PC-3 (cell line): Measurements from ENCODE around the gene CD22. TPM values are rescaled to one million over a fixed set of nuclear protein-coding genes. Genes with fewer than 3 reads are reported as not detected.

Experiments
- ATAC-seq: fragments of 200-7000 bp; cut with Tn5 transposase; 2 replicates; pipeline ENCODE4 v1.9.1; 2020; ENCODE audit warnings: mild to moderate bottlenecking, moderate library complexity
- BruUV-seq: library from RNA; stranded (reverse); fragments of 400-500 nt; replicated peaks from 2 replicates; lab custom pipeline; 2021; lab: Mats Ljungman, UMichigan
- CTCF ChIA-PET: fragments of 300-600 bp; sonication (Branson Sonifier 250); formaldehyde crosslinking; loops from one replicate; lab custom pipeline; 2022; ENCODE audit warnings: antibody characterized with exemption; lab: Charles Lee
- POLR2A ChIA-PET: fragments of 300-600 bp; sonication (Branson Sonifier 250); formaldehyde crosslinking; loops from one replicate; lab custom pipeline; 2022; ENCODE audit warnings: antibody characterized with exemption; ENCODE audit not compliant: unreplicated experiment; lab: Charles Lee
- DNase-seq: peaks from one replicate; pipeline ENCODE4 v3.0.0-alpha.2; 2015
- H2AFZ ChIP-seq: fragments of 300-600 bp; sonication (generic); 2 replicates; pipeline ENCODE4 v1.6.0; 2016; ENCODE audit warnings: antibody characterized with exemption, low read length
- H3F3A ChIP-seq: fragments of 300-600 bp; sonication (generic); one replicate; pipeline ENCODE4 v1.6.0; 2017; ENCODE audit warnings: antibody characterized with exemption, low read length, control low read depth, mild to moderate bottlenecking; ENCODE audit not compliant: unreplicated experiment
- H3K27ac ChIP-seq: fragments of 300-600 bp; sonication (generic); 2 replicates; pipeline ENCODE4 v1.5.1; 2016; ENCODE audit warnings: mild to moderate bottlenecking, low read length
- H3K27me3 ChIP-seq: fragments of 300-600 bp; sonication (generic); 2 replicates; pipeline ENCODE4 v1.6.1; 2016; ENCODE audit warnings: low read length, mixed read lengths
- H3K36me3 ChIP-seq: fragments of 300-600 bp; sonication (generic); 2 replicates; pipeline ENCODE4 v1.6.1; 2016; ENCODE audit warnings: low read depth, mixed run types, low read length, mixed read lengths
- H3K4me1 ChIP-seq: fragments of 300-600 bp; sonication (generic); 2 replicates; pipeline ENCODE4 v1.5.1; 2016; ENCODE audit warnings: low read length; ENCODE audit not compliant: insufficient read depth
- H3K4me2 ChIP-seq: fragments of 300-600 bp; sonication (generic); 2 replicates; pipeline ENCODE4 v1.6.0; 2016; ENCODE audit warnings: low read length
- H3K4me3 ChIP-seq: fragments of 300-600 bp; sonication (generic); 2 replicates; pipeline ENCODE4 v1.5.1; 2016; ENCODE audit warnings: mild to moderate bottlenecking, low read length, mixed read lengths
- H3K79me2 ChIP-seq: fragments of 300-600 bp; sonication (generic); 2 replicates; pipeline ENCODE4 v1.6.1; 2017; ENCODE audit warnings: low read length, mixed read lengths
- H3K9ac ChIP-seq: fragments of 300-600 bp; sonication (generic); 2 replicates; pipeline ENCODE4 v1.6.0; 2016; ENCODE audit warnings: mild to moderate bottlenecking, low read length
- H3K9me2 ChIP-seq: fragments of 300-600 bp; sonication (generic); replicated peaks from 2 replicates; pipeline ENCODE4 v1.6.1; 2016; ENCODE audit warnings: mixed run types, low read length, mixed read lengths
- H3K9me3 ChIP-seq: fragments of 300-600 bp; sonication (generic); 2 replicates; pipeline ENCODE4 v1.6.1; 2016; ENCODE audit warnings: low read length, mixed read lengths
- H4K20me1 ChIP-seq: fragments of 300-600 bp; sonication (generic); 2 replicates; pipeline ENCODE4 v1.6.1; 2016; ENCODE audit warnings: low read length, mixed read lengths
- CTCF ChIP-seq: fragments of 300-600 bp; sonication (generic); conservative IDR thresholded peaks from 2 replicates; pipeline ENCODE4 v1.5.1; 2017; ENCODE audit warnings: antibody characterized with exemption, low read depth, mild to moderate bottlenecking, low read length
- EZH2 ChIP-seq: fragments of 300-600 bp; sonication (generic); IDR thresholded peaks from one replicate; pipeline ENCODE4 v1.6.1; 2017; ENCODE audit warnings: antibody characterized with exemption, mild to moderate bottlenecking, low read length; ENCODE audit not compliant: unreplicated experiment
- EZH2phosphoT487 ChIP-seq: fragments of 300-600 bp; sonication (generic); IDR thresholded peaks from 2 replicates; pipeline ENCODE4 v1.6.1; 2018; ENCODE audit warnings: mild to moderate bottlenecking, antibody characterized with exemption, low read length, borderline replicate concordance
- intact Hi-C: fragments of 100-400 bp; cut with micrococcal nuclease; formaldehyde crosslinking; loops from 2 replicates; pipeline ENCODE4 v1.9.0; 2023
- total RNA-seq: library from RNA; depleted of rRNA; stranded (reverse); fragments of >200 nt; gene quantifications from 2 replicates; pipeline ENCODE4 v1.2.3, GENCODE V29; 2014

CD22 gene
- total RNA-seq, 1 experiment from 2014 or later: 0.07 TPM

DNA sequence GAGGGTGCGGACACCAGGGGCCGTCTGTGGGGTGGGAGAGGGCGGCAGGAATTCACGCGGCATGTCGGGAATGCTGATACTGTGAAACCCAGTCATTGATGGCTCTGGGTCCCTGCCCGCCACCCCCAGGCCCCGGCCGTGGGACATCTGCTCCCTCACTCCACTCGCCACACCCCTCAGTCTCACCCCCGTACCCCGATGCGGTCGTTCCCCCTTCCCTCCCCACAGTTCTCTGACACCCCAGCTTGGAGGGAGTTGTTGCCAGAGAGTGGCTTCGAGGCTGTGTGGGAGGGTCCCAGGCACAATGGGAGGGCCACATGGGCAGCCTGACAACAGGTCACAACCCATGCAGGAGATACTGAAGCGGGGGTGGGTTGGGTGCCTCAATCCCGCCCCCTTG, 35.2 kb upstream of the CD22 start:
- Histone ChIP-seq H3K9me2 (no peaks in the 10 kb centered on the region), H3K4me2 (no peak overlapping the region), H3K27me3 (peaks cover 3% of the 10 kb centered on the region; the same call in 1 of the 2 replicates), H3K4me3 (no peak overlapping the region), H2AFZ (no peak overlapping the region), H3F3A (no peaks in the 10 kb centered on the region), H3K9me3 (no peaks in the 10 kb centered on the region), H3K36me3 (no peaks in the 10 kb centered on the region), H3K9ac (no peak overlapping the region), H3K79me2 (no peaks in the 10 kb centered on the region), H3K4me1 (peaks cover 7% of the 10 kb centered on the region; the same call in 1 of the 2 replicates), H3K27ac (no peak overlapping the region), H4K20me1 (no peaks in the 10 kb centered on the region)
- ChIA-PET CTCF (no interaction called here), POLR2A (no interaction called here)
- intact Hi-C loops: no loop called here
- ATAC-seq (no peak), DNase-seq (no peak)
- TF ChIP-seq EZH2phosphoT487 (no peak), CTCF (no peak), EZH2 (no peak)
- BruUV-seq: no TSS peak

DNA sequence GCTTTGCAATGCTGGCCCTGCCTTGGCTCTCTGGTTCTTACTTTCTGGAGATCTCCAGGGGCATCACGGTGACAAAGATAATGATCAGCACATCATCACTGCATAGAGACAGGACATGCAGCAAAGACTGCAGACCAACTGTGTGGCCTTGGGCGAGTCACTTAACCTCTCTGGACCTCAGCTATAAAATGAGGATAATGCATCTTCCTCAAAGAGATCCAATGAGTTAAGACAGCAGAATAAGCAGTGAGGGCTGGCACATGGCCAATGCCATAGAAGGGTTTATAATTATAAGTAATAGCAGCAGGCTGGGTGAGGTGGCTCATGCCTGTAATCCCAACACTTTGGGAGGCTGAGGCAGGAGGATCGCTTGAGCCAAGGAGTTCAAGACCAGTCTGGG, 34.7 kb upstream of the CD22 start:
- H3K9me2 ChIP-seq: no peaks in the 10 kb centered on the region
- peaks cover 3% of the 10 kb centered on the region; the same call in 1 of the 2 replicates for H3K27me3 ChIP-seq
- H3K36me3 ChIP-seq: no peaks in the 10 kb centered on the region
- no peak overlapping the region for H2AFZ ChIP-seq
- no peak for TF ChIP-seq CTCF
- no peak for TF ChIP-seq EZH2phosphoT487
- no peak for TF ChIP-seq EZH2
- no peaks in the 10 kb centered on the region for H3K79me2 ChIP-seq
- BruUV-seq: no TSS peak
- no peaks in the 10 kb centered on the region for H3K9me3 ChIP-seq
- no peak overlapping the region for H3K9ac ChIP-seq
- no peaks in the 10 kb centered on the region for H4K20me1 ChIP-seq
- DNase-seq (no peak), ATAC-seq (no peak)
- peaks cover 7% of the 10 kb centered on the region; the same call in 1 of the 2 replicates for H3K4me1 ChIP-seq
- ChIA-PET CTCF (no interaction called here), POLR2A (no interaction called here)
- intact Hi-C loops: no loop called here
- no peak overlapping the region for H3K4me3 ChIP-seq
- no peaks in the 10 kb centered on the region for H3F3A ChIP-seq
- no peak overlapping the region for H3K27ac ChIP-seq
- no peak overlapping the region for H3K4me2 ChIP-seq
